WTC11 (cell line): ENCODE data around the gene GHRL.
"Not testable (repeated sequence)": the region's sequence is repeated elsewhere in the genome, so short reads cannot be mapped to it uniquely, and the experiment has no call there.

Experiments used
- AFF4 ChIP-seq: sonication (generic); formaldehyde crosslinking; IDR thresholded peaks from 2 replicates; pipeline ENCODE4 v1.8.1; 2023; ENCODE audit warnings: mild to moderate bottlenecking, missing genetic modification reagents, borderline replicate concordance
- ATF1 ChIP-seq: sonication (generic); formaldehyde crosslinking; IDR thresholded peaks from 2 replicates; pipeline ENCODE4 v1.8.1; 2023; ENCODE audit warnings: mild to moderate bottlenecking, moderate library complexity, missing genetic modification reagents
- CREB1 ChIP-seq: sonication (generic); formaldehyde crosslinking; IDR thresholded peaks from 2 replicates; pipeline ENCODE4 v1.8.0; 2023; ENCODE audit warnings: mild to moderate bottlenecking, missing genetic modification reagents
- CREM ChIP-seq: sonication (generic); formaldehyde crosslinking; IDR thresholded peaks from 2 replicates; pipeline ENCODE4 v1.8.1; 2022; ENCODE audit warnings: mild to moderate bottlenecking, missing genetic modification reagents, moderate library complexity
- NR3C1 ChIP-seq: sonication (generic); formaldehyde crosslinking; conservative IDR thresholded peaks from 2 replicates; pipeline ENCODE4 v1.8.1; 2023; ENCODE audit warnings: low read depth, mild to moderate bottlenecking, missing genetic modification reagents
- SP1 ChIP-seq: sonication (generic); formaldehyde crosslinking; conservative IDR thresholded peaks from 2 replicates; pipeline ENCODE4 v1.8.1; 2022; ENCODE audit warnings: missing genetic modification reagents
- TP53 ChIP-seq: sonication (generic); formaldehyde crosslinking; IDR thresholded peaks from 2 replicates; pipeline ENCODE4 v1.8.1; 2023; ENCODE audit warnings: mild to moderate bottlenecking, missing genetic modification reagents
- ZNF121 ChIP-seq: sonication (generic); formaldehyde crosslinking; IDR thresholded peaks from 2 replicates; pipeline ENCODE4 v1.8.0; 2023; ENCODE audit warnings: missing genetic modification reagents
- ZNF232 ChIP-seq: sonication (generic); formaldehyde crosslinking; IDR thresholded peaks from 2 replicates; pipeline ENCODE4 v1.8.0; 2022; ENCODE audit warnings: mild to moderate bottlenecking, missing genetic modification reagents
- TF ChIP-seq, protein P1 (sequence below): fragments of 200-600 bp; IDR thresholded peaks from 2 replicates; pipeline ENCODE4 v1.8.0; 2022; ENCODE audit warnings: antibody characterized with exemption
- TF ChIP-seq, protein P2 (sequence below): sonication (generic); formaldehyde crosslinking; IDR thresholded peaks from 2 replicates; pipeline ENCODE4 v1.8.0; 2022; ENCODE audit warnings: missing genetic modification reagents
- TF ChIP-seq, protein P3 (sequence below): sonication (generic); formaldehyde crosslinking; IDR thresholded peaks from 2 replicates; pipeline ENCODE4 v1.8.0; 2023; ENCODE audit warnings: missing genetic modification reagents

DNA sequence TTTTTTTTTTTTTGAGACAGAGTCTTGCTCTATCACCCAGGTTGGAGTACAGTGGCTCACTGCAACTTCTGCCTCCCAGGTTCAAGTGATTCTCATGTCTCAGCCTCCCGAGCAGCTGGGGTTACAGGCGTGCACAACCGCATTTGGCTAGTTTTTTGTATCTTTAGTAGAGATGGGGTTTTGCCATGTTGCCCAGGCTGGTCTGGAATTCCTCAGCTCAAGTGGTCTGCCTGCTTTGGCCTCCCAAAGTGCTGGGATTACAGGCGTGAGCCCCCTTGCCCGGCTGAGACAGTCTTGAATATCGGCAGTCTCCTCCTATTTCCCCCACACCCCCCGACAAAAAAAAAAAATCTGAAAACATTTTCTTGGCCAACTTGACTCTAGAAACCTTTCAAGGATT is 25.8 kb downstream of the GHRL start:
- TF ChIP-seq, protein P1, sequence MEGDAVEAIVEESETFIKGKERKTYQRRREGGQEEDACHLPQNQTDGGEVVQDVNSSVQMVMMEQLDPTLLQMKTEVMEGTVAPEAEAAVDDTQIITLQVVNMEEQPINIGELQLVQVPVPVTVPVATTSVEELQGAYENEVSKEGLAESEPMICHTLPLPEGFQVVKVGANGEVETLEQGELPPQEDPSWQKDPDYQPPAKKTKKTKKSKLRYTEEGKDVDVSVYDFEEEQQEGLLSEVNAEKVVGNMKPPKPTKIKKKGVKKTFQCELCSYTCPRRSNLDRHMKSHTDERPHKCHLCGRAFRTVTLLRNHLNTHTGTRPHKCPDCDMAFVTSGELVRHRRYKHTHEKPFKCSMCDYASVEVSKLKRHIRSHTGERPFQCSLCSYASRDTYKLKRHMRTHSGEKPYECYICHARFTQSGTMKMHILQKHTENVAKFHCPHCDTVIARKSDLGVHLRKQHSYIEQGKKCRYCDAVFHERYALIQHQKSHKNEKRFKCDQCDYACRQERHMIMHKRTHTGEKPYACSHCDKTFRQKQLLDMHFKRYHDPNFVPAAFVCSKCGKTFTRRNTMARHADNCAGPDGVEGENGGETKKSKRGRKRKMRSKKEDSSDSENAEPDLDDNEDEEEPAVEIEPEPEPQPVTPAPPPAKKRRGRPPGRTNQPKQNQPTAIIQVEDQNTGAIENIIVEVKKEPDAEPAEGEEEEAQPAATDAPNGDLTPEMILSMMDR = not testable (repeated sequence)
- not testable (repeated sequence) for TF ChIP-seq AFF4; CREM (CRISPR knock-in tag); NR3C1 (CRISPR knock-in tag); SP1 (CRISPR knock-in tag); ZNF232 (CRISPR knock-in tag); CREB1; TP53 (CRISPR knock-in tag); ZNF121; ATF1
- TF ChIP-seq, protein P2, sequence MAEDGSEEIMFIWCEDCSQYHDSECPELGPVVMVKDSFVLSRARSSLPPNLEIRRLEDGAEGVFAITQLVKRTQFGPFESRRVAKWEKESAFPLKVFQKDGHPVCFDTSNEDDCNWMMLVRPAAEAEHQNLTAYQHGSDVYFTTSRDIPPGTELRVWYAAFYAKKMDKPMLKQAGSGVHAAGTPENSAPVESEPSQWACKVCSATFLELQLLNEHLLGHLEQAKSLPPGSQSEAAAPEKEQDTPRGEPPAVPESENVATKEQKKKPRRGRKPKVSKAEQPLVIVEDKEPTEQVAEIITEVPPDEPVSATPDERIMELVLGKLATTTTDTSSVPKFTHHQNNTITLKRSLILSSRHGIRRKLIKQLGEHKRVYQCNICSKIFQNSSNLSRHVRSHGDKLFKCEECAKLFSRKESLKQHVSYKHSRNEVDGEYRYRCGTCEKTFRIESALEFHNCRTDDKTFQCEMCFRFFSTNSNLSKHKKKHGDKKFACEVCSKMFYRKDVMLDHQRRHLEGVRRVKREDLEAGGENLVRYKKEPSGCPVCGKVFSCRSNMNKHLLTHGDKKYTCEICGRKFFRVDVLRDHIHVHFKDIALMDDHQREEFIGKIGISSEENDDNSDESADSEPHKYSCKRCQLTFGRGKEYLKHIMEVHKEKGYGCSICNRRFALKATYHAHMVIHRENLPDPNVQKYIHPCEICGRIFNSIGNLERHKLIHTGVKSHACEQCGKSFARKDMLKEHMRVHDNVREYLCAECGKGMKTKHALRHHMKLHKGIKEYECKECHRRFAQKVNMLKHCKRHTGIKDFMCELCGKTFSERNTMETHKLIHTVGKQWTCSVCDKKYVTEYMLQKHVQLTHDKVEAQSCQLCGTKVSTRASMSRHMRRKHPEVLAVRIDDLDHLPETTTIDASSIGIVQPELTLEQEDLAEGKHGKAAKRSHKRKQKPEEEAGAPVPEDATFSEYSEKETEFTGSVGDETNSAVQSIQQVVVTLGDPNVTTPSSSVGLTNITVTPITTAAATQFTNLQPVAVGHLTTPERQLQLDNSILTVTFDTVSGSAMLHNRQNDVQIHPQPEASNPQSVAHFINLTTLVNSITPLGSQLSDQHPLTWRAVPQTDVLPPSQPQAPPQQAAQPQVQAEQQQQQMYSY (CRISPR knock-in tag) = not testable (repeated sequence)
- TF ChIP-seq, protein P3, sequence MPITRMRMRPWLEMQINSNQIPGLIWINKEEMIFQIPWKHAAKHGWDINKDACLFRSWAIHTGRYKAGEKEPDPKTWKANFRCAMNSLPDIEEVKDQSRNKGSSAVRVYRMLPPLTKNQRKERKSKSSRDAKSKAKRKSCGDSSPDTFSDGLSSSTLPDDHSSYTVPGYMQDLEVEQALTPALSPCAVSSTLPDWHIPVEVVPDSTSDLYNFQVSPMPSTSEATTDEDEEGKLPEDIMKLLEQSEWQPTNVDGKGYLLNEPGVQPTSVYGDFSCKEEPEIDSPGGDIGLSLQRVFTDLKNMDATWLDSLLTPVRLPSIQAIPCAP (CRISPR knock-in tag) = not testable (repeated sequence)
